ENCODE measurements around the gene GALNT2.

- TF ChIP-seq POLR2AphosphoS5 (IDR thresholded peaks at IDR 0.05; ENCODE audit: borderline replicate concordance, low read depth, low read length) (no peak), EZH2 (IDR thresholded peaks at IDR 0.05) (no peak)
Observed at GRCh38 chr1:230163719-230164118, 96.7 kb downstream of the GALNT2 start.
